T-helper 1 cell treated with Interleukin-12 subunit alpha and Interleukin-12 subunit beta and Interleukin-4 antibody, amounts not matched to agents 30 ng/mL and 1 ng/mL, for 36 hours (primary cell): Measurements from ENCODE around the gene C1QTNF12. TPM values are rescaled to one million over a fixed set of nuclear protein-coding genes. Genes with fewer than 3 reads are reported as not detected.

Experiments used
- intact Hi-C: fragments of 100-400 bp; cut with micrococcal nuclease; formaldehyde crosslinking; loops from one replicate; pipeline ENCODE4 v1.15.1; 2024
- total RNA-seq: library from RNA; stranded (reverse); gene quantifications from 2 replicates; pipeline ENCODE4 v1.2.3, GENCODE V29; 2022

Gene C1QTNF12
- total RNA-seq, 1 donor from 2014 or later = 3.5 TPM

GRCh38 chr1:1282998-1283397 is 36.5 kb upstream of the C1QTNF12 start:
- intact Hi-C loops = no loop called here

- intact Hi-C loops = no loop called here
These were observed 35.2 kb upstream of the C1QTNF12 start for GRCh38 chr1:1281533-1282321.

DNA sequence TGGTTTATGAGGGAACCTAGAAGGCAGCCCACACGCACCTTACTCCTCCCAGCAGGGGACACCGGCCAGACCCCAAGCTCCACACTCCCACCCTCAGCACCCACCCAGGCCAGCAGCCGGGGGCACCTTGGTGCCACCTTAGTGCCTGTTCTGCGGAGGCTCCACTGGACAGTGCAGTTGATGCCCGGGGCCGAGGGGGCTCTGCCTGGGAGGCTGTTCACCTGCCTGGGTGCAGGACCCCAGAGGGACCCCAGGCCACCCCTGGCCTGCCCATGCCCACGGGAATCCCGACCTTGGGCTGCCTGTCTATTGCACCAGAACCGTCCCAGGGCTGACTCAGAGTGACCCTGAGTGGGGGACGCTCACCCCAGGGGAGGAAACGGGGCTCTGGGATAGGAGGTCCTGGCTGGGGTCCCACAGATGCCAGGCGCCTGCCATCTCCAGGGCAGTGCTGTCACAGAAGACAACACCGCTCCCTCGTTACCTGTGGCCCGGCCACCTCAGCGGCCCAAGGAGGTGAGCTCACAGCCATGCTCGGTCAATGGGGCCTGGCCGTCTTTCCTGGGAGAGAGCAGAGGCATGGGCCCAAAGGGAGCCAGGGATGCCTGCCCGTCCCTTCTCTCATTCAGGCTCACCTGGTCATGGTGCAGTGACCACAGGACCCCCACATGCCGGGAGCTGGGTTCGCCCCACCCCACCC is 34.4 kb upstream of the C1QTNF12 start:
- intact Hi-C loops = no loop called here

DNA sequence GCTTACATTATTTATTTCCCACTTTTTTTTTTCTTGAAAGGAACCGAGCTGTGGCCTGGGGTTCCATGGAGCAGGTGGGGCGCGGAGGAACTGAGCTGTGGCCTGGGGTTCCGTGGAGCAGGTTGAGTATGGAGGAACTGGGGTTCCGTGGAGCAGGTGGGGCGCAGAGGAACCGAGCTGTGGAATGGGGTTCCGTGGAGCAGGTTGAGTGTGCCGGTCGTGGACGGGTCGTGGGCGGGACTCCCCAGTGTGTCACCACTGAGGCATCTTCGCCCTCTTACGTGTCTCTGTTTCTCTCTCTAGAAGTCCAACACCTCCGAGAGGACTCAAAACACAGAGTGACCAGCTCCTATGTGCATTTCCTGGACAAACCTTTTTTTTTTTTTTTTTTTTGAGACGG is 32.5 kb upstream of the C1QTNF12 start:
- intact Hi-C loops = no loop called here

DNA sequence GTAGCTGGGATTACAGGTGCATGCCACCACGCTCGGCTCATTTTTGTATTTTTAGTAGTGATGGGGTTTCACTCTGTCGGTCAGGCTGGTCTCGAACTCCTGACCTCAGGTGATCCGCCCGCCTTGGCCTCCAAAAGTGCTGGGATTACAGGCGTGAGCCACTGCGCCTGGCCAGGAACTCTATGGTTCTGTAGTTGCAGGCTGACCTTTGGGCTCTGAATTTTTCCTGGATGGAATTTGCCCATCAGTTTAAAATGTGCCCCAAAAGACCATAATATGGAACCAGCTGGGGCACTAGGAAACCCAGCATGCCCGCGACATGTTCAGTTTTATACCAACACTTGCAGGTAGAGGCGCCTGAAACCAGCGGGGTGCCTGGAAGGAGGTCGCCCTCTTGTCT is 32.1 kb upstream of the C1QTNF12 start:
- intact Hi-C loops = no loop called here

GRCh38 chr1:1275836-1276235 is 29.3 kb upstream of the C1QTNF12 start:
- intact Hi-C loops = no loop called here

- intact Hi-C loops = loop anchor here (1.0 to 5.0 kb wide), 3 partner anchors 33 to 263 kb away; partner anchors contain the start of genes ISG15, PUSL1 and TNFRSF18
These were observed 28.5 kb upstream of the C1QTNF12 start for GRCh38 chr1:1274931-1275431.

- intact Hi-C loops = loop anchor here (1.0 to 5.0 kb wide), 3 partner anchors 34 to 262 kb away; partner anchors contain the start of genes ISG15, PUSL1 and TNFRSF18
These were observed 27.9 kb upstream of the C1QTNF12 start for GRCh38 chr1:1274299-1274930.

- intact Hi-C loops = loop anchor here (1.0 to 5.0 kb wide), 7 partner anchors 35 to 261 kb away; partner anchors contain the start of genes AURKAIP1, C1orf159, CCNL2 and ISG15
These were observed 27.2 kb upstream of the C1QTNF12 start, which contains the start of gene UBE2J2 for GRCh38 chr1:1273512-1274298. Gene UBE2J2 (minus strand): TSS chr1:1273854. CDS start chr1:1267992, 5,862 bp downstream.

- intact Hi-C loops = loop anchor here (1.0 to 5.0 kb wide), 6 partner anchors 42 to 261 kb away; partner anchors contain the start of genes AURKAIP1, C1orf159, CCNL2 and ISG15
These were observed 26.6 kb upstream of the C1QTNF12 start for GRCh38 chr1:1273209-1273511.

GRCh38 chr1:1272341-1273208 is 26.1 kb upstream of the C1QTNF12 start:
- intact Hi-C loops = loop anchor here (1.0 to 5.0 kb wide), 6 partner anchors 41 to 260 kb away; partner anchors contain the start of genes AURKAIP1, C1orf159, CCNL2 and ISG15

DNA sequence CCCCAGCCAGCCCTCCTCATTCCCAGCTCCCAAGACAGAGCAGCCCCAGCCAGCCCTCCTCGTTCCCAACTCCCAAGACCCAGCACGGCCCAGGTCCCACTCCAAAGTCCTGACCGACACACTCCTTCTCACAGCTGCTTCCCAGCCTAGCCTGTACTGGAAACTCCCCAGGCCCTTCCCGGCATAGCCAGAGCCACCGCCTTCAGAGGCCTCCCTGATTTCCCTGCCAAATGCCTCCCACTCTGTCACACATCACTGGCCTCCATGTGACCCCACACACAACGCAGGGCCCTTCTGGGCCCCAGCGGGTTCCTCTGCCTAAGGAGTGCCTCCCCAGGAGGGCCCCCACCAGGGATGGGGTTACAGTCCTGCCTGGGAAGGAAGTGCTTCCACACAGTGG is 24.3 kb upstream of the C1QTNF12 start:
- intact Hi-C loops = loop anchor here (5.0 kb wide), 2 partner anchors 64 to 259 kb away; partner anchors contain the start of genes ISG15 and TNFRSF18

DNA sequence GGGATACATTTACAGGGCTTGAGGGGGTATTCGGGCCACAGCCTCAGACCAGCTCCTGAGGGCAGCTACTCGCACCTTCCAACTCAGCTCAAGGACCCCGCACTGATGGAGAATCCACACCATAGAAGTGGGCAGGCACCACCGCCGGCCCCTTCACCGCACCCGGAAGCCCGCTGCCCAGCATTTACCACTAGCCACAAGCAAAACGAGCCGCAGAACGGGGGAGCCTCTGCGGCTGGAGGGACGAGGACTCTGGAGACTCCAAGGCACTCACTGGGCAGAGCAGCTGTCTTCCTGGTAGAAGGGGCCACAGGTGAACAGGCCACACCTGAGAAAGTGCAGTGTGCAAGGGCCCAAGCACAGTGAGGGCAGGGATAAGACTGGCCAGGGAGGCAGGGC is 21.8 kb upstream of the C1QTNF12 start:
- intact Hi-C loops = no loop called here

GRCh38 chr1:1267488-1268283 is 21.2 kb upstream of the C1QTNF12 start:
- intact Hi-C loops = no loop called here

GRCh38 chr1:1264868-1265272 is 18.3 kb upstream of the C1QTNF12 start:
- intact Hi-C loops = no loop called here

GRCh38 chr1:1264026-1264425 is 17.5 kb upstream of the C1QTNF12 start:
- intact Hi-C loops = no loop called here

- intact Hi-C loops = no loop called here
These were observed 16.2 kb upstream of the C1QTNF12 start for GRCh38 chr1:1262758-1263157.

GRCh38 chr1:1262071-1262470 is 15.5 kb upstream of the C1QTNF12 start:
- intact Hi-C loops = no loop called here
